Measurements from ENCODE around the gene AMMECR1L. TPM values are rescaled to one million over a fixed set of nuclear protein-coding genes. Genes with fewer than 3 reads are reported as not detected.

The AMMECR1L gene
- total RNA-seq, 1 experiment from 2014 or later: 31.1 TPM

DNA sequence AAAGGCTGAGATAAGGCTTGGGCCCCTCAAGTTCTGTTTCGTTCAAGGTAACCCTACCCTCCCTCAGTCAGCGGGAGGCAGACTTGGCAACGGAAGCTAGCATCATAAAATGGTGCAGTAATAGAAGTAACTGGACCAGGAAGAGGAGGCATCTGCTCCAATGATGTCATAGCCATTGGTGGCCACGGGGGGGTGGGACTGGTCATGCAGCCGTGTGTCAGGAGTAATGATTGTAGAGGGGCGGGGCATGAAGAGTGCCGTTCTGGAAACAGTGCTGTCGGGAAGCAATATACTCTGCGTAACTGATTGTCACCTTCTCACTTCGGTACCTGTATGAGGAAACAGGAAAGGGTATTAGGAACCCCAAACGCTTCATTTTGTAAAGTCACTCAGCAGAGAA, 20.9 kb downstream of the AMMECR1L start:
- Mint-ChIP-seq H3K4me1 (ENCODE audit: insufficient read depth, unreplicated experiment) (peaks cover under 1% of the 10 kb centered on the region), H3K27ac (ENCODE audit: low read depth, unreplicated experiment) (no peak overlapping the region), H3K36me3 (ENCODE audit: insufficient read depth, unreplicated experiment) (peaks cover 88% of the 10 kb centered on the region), H3K27me3 (ENCODE audit: insufficient read depth, unreplicated experiment) (no peaks in the 10 kb centered on the region), H3K9me3 (ENCODE audit: unreplicated experiment) (no peaks in the 10 kb centered on the region), H3K4me3 (ENCODE audit: unreplicated experiment) (no peak overlapping the region)
- TF ChIP-seq, protein P1, sequence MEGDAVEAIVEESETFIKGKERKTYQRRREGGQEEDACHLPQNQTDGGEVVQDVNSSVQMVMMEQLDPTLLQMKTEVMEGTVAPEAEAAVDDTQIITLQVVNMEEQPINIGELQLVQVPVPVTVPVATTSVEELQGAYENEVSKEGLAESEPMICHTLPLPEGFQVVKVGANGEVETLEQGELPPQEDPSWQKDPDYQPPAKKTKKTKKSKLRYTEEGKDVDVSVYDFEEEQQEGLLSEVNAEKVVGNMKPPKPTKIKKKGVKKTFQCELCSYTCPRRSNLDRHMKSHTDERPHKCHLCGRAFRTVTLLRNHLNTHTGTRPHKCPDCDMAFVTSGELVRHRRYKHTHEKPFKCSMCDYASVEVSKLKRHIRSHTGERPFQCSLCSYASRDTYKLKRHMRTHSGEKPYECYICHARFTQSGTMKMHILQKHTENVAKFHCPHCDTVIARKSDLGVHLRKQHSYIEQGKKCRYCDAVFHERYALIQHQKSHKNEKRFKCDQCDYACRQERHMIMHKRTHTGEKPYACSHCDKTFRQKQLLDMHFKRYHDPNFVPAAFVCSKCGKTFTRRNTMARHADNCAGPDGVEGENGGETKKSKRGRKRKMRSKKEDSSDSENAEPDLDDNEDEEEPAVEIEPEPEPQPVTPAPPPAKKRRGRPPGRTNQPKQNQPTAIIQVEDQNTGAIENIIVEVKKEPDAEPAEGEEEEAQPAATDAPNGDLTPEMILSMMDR (IDR thresholded peaks at IDR 0.05; ENCODE audit: unreplicated experiment): no peak
- ChIA-PET POLR2A (no interaction called here), CTCF (no interaction called here)
- BruUV-seq (replicated peaks): no TSS peak
- intact Hi-C loops (cut with micrococcal nuclease): loop anchor here (5.0 kb wide), 1 partner anchor 227 kb away; the partner anchor contains the start of gene UGGT1
- DNase-seq (ENCODE audit: unreplicated experiment): no peak

DNA sequence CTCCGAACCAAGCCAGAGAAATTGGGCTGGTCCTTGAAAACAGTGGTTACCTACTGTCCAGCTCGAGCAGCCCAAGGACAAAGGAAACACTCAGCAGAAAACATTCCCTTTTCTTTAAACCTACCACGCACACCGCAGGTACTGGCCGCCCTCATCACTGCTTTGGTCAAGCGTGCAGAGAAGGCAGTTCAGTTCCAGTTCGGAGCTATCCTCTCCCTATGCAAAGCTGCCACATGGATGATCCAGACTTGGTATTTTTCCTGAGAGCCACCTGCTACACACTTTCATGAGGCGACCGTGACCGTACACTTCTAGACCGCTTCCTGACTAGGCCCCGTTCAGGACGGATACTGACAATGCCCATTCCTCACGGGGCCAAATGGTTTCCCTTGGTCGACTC, 23.5 kb downstream of the AMMECR1L start:
- Mint-ChIP-seq H3K36me3 (ENCODE audit: insufficient read depth, unreplicated experiment) (peaks cover 63% of the 10 kb centered on the region), H3K4me1 (ENCODE audit: insufficient read depth, unreplicated experiment) (peaks cover 4% of the 10 kb centered on the region), H3K4me3 (ENCODE audit: unreplicated experiment) (no peak overlapping the region), H3K9me3 (ENCODE audit: unreplicated experiment) (no peaks in the 10 kb centered on the region), H3K27me3 (ENCODE audit: insufficient read depth, unreplicated experiment) (no peaks in the 10 kb centered on the region), H3K27ac (ENCODE audit: low read depth, unreplicated experiment) (no peak overlapping the region)
- ChIA-PET POLR2A (no interaction called here), CTCF (no interaction called here)
- intact Hi-C loops (cut with micrococcal nuclease): loop anchor here (5.0 kb wide), 1 partner anchor 230 kb away; the partner anchor contains the start of gene UGGT1
- TF ChIP-seq, protein P1 (IDR thresholded peaks at IDR 0.05; ENCODE audit: unreplicated experiment): no peak
- no peak for DNase-seq (ENCODE audit: unreplicated experiment)
- BruUV-seq (replicated peaks): no TSS peak

DNA sequence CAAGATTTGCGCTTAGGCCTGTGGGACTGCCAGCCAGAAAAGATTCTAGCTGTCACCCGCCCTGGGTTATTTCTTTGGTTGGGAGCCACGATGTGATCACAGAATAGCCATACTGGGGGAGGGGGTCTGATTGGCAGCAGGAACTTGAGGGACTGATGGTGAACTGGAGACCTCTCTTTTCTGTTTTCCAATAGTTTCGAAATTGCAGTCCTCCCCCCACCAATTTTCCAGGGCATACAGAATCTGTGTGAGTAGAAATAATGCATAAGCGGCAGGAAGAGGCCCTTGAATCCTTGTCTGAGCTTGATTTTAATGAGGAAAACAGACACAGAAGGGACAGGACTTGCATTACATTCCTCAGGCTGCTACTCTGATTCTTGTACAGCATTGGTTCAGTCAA, 25.6 kb downstream of the AMMECR1L start:
- no peak for DNase-seq (ENCODE audit: unreplicated experiment)
- POLR2A ChIA-PET: interaction anchor here (0.6 to 2.9 kb wide), 11 partner anchors 21 to 231 kb away, joined by 3 to 25 read pairs (median 5); partner anchors contain the start of genes AMMECR1L, UGGT1 and WDR33
- H3K36me3 Mint-ChIP-seq (ENCODE audit: insufficient read depth, unreplicated experiment): peaks cover 44% of the 10 kb centered on the region
- CTCF ChIA-PET: interaction anchor here (0.5 to 1.1 kb wide), 3 partner anchors 15 to 149 kb away, joined by 3 read pairs; no protein-coding TSS in a partner anchor
- no peak overlapping the region for H3K27ac Mint-ChIP-seq (ENCODE audit: low read depth, unreplicated experiment)
- H3K27me3 Mint-ChIP-seq (ENCODE audit: insufficient read depth, unreplicated experiment): no peaks in the 10 kb centered on the region
- intact Hi-C loops (cut with micrococcal nuclease): loop anchor here (5.0 kb wide), 1 partner anchor 232 kb away; the partner anchor contains the start of gene UGGT1
- H3K9me3 Mint-ChIP-seq (ENCODE audit: unreplicated experiment): no peaks in the 10 kb centered on the region
- TF ChIP-seq, protein P1 (IDR thresholded peaks at IDR 0.05; ENCODE audit: unreplicated experiment): no peak
- H3K4me1 Mint-ChIP-seq (ENCODE audit: insufficient read depth, unreplicated experiment): peaks cover 9% of the 10 kb centered on the region
- BruUV-seq (replicated peaks): no TSS peak
- no peak overlapping the region for H3K4me3 Mint-ChIP-seq (ENCODE audit: unreplicated experiment)

DNA sequence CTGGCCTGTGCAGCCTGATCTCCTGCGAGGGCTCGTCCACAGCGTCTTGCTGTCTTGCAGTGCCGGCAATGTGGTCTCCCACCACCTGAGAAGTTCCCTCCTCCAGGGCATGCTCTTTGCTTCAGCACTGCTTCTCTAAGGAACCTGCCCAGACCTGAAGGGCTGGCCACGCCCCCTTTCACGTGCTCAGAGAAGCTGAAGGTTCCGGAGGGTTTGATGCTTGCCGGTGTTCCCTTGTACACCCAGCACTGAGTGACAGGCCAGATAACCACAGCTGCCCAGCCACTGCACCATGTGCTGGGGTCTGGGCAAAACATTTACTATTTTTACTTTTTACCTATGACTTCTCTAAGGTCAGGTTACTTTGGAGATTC, 26.1 kb downstream of the AMMECR1L start:
- H3K27me3 Mint-ChIP-seq (ENCODE audit: insufficient read depth, unreplicated experiment): no peaks in the 10 kb centered on the region
- POLR2A ChIA-PET: interaction anchor here (0.7 to 2.9 kb wide), 12 partner anchors 21 to 231 kb away, joined by 3 to 25 read pairs (median 4); partner anchors contain the start of genes AMMECR1L, UGGT1 and WDR33
- H3K4me3 Mint-ChIP-seq (ENCODE audit: unreplicated experiment): peak overlapping the region; percentile 60
- no peak overlapping the region for H3K27ac Mint-ChIP-seq (ENCODE audit: low read depth, unreplicated experiment)
- no TSS peak for BruUV-seq (replicated peaks)
- intact Hi-C loops (cut with micrococcal nuclease): loop anchor here (5.0 kb wide), 2 partner anchors 87 to 233 kb away; partner anchors contain the start of gene UGGT1
- CTCF ChIA-PET: interaction anchor here (0.5 to 1.2 kb wide), 3 partner anchors 16 to 30 kb away, joined by 3 to 8 read pairs (median 3); no protein-coding TSS in a partner anchor
- H3K9me3 Mint-ChIP-seq (ENCODE audit: unreplicated experiment): no peaks in the 10 kb centered on the region
- H3K4me1 Mint-ChIP-seq (ENCODE audit: insufficient read depth, unreplicated experiment): peaks cover 9% of the 10 kb centered on the region
- DNase-seq (ENCODE audit: unreplicated experiment): peak; percentile 83
- peaks cover 40% of the 10 kb centered on the region for H3K36me3 Mint-ChIP-seq (ENCODE audit: insufficient read depth, unreplicated experiment)
- TF ChIP-seq, protein P1 (IDR thresholded peaks at IDR 0.05; ENCODE audit: unreplicated experiment): no peak

All from MCF 10A (cell line).